Measurements from ENCODE around the gene REPS2.
A peak's percentile ranks its signal among the peaks of the same experiment; 100 is the strongest.

The REPS2 gene

GRCh38 chrX:17030580-17031270 lies 84.3 kb downstream of the REPS2 start:
- Mint-ChIP-seq H3K27me3 (no peaks in the 10 kb centered on the region), H3K27ac (no peak overlapping the region), H3K4me1 (peaks cover 6% of the 10 kb centered on the region), H3K36me3 (peaks cover 19% of the 10 kb centered on the region), H3K9me3 (no peaks in the 10 kb centered on the region), H3K4me3 (no peak overlapping the region)
- ATAC-seq, result no peak

DNA sequence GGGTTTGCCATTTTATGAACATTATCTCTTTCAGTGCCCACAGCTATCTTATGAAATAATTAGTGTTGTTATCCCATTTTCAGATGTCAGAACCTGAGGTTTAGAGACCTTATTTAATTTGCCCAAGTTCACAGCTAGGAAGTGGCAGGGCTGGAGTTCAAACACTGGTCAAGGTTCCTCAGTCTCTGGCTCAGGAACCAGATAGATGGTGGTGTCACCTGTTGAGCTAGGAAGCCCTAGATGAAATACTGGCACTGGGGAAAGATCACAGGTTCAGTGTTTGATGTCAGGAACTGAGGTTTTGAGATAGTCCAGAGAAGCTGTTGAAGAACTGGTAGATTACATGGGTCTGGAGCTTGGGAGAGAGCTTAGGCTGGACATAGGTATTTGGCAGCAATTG lies 85.4 kb downstream of the REPS2 start:
- Mint-ChIP-seq H3K27ac (no peak overlapping the region), H3K4me3 (no peak overlapping the region), H3K27me3 (no peaks in the 10 kb centered on the region), H3K4me1 (peaks cover 10% of the 10 kb centered on the region), H3K9me3 (no peaks in the 10 kb centered on the region), H3K36me3 (peaks cover 19% of the 10 kb centered on the region)
- no peak for ATAC-seq

GRCh38 chrX:17032351-17032750 lies 85.9 kb downstream of the REPS2 start:
- no peak for ATAC-seq
- Mint-ChIP-seq H3K36me3 (peaks cover 19% of the 10 kb centered on the region), H3K27ac (no peak overlapping the region), H3K27me3 (no peaks in the 10 kb centered on the region), H3K4me3 (no peak overlapping the region), H3K4me1 (peaks cover 10% of the 10 kb centered on the region), H3K9me3 (no peaks in the 10 kb centered on the region)

DNA sequence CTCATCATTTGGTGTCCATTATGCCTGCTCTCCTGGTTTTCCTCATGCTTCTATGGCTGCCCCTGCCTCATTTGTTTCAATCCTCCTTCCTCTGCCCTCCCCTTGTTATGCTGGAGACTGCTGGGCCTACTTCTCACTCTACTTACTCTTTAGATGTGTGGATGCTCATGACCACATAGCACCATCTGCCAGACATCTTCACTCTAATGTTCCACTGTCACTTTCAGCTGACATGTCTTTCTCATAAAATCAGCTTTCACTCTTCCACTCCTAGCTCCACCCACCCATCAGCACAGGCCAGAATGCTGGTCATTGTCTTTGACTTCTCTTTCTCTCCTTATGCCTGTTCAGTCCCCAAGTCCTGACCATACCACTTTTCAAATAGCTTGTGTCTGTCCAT lies 86.8 kb downstream of the REPS2 start:
- Mint-ChIP-seq H3K4me1 (peaks cover 10% of the 10 kb centered on the region), H3K9me3 (no peaks in the 10 kb centered on the region), H3K27ac (no peak overlapping the region), H3K4me3 (no peak overlapping the region), H3K27me3 (no peaks in the 10 kb centered on the region), H3K36me3 (peaks cover 19% of the 10 kb centered on the region)
- ATAC-seq, result no peak

DNA sequence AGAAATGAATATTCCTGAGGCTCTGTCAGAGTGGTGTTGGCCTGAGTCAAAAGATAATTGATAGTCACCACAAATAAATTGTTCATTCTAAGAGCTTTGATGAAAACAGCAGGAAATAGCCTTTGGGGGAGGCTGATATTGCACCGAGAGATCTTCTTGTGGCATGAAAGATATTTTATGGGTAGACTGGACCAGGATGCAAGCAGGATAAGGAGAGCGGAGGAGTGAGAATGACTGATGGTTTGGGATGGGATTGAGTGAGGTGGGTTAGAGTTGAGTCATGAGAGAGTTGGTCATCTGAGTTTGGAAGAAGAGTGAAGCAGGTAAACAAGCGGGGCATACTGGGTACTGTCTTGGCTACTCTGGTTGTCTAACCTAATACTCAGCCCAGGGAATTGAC lies 88.7 kb downstream of the REPS2 start:
- H3K4me1 Mint-ChIP-seq, result peaks cover 7% of the 10 kb centered on the region
- no peak overlapping the region for H3K4me3 Mint-ChIP-seq
- H3K27me3 Mint-ChIP-seq, result no peaks in the 10 kb centered on the region
- H3K9me3 Mint-ChIP-seq, result no peaks in the 10 kb centered on the region
- H3K36me3 Mint-ChIP-seq, result peaks cover 19% of the 10 kb centered on the region
- H3K27ac Mint-ChIP-seq, result no peak overlapping the region
- ATAC-seq, result no peak

DNA sequence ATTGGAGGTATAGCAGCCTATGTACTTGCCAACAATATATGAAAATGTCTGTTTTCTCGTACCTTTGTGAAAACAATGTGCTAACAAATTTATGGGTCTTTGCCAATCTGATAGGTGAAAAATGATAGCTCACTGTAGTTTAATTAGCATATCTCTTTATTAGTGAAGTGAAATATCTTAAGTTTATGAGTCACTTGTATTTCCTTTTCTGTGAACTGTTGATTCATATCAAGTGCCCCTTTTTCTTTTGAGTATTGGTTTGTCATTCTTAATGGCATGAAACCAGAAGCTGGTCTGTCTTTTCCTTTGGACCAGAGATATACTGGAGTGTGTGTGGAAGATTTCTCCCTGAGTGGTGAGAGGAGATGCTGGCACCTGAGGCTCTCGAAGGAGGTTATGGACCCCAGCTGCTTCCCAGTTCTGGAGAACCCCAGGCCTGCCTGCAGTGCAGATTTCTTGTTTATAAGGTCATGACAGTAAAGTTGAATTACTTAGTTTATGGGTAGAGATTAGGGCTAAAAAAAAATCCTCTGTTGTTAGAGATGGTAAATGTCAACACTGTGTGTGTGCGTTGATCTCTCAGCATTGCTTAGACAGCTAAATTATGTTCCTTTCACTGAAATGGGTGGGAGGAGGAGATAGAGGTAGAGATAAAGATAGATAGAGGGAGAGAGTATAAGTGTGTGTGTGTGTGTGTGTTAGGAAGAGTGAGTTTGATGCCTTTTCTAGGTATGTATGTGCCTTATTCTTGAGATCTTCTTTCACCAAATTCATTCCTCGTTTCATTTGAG lies 89.9 kb downstream of the REPS2 start:
- no peak for ATAC-seq
- peaks cover 4% of the 10 kb centered on the region for H3K4me1 Mint-ChIP-seq
- H3K27me3 Mint-ChIP-seq, result no peaks in the 10 kb centered on the region
- H3K9me3 Mint-ChIP-seq, result no peaks in the 10 kb centered on the region
- H3K27ac Mint-ChIP-seq, result no peak overlapping the region
- peaks cover 19% of the 10 kb centered on the region for H3K36me3 Mint-ChIP-seq
- H3K4me3 Mint-ChIP-seq, result no peak overlapping the region

DNA sequence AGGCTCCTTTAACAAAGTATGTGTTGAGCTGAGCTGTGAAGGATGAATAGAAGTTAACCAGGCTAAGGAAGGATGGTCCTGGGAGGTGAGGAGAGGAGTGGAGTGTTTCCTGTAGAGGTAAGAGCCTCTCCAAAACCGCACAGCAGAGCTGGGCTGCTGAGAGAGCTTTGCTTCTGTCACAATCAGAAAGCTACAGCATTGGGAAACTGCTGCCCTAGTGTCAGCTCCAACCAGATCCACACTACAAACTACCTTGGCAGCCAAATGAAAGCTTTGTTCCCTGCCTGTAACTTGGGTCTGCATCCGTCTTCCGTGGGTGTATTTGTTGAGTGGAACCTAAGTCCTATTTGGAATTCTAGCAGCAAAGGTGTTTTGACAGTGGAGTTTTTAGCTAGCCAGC lies 91.8 kb downstream of the REPS2 start:
- Mint-ChIP-seq H3K27me3 (no peaks in the 10 kb centered on the region), H3K4me3 (no peak overlapping the region), H3K9me3 (no peaks in the 10 kb centered on the region), H3K36me3 (peaks cover 15% of the 10 kb centered on the region), H3K4me1 (peaks cover 4% of the 10 kb centered on the region), H3K27ac (no peak overlapping the region)
- ATAC-seq, result no peak

DNA sequence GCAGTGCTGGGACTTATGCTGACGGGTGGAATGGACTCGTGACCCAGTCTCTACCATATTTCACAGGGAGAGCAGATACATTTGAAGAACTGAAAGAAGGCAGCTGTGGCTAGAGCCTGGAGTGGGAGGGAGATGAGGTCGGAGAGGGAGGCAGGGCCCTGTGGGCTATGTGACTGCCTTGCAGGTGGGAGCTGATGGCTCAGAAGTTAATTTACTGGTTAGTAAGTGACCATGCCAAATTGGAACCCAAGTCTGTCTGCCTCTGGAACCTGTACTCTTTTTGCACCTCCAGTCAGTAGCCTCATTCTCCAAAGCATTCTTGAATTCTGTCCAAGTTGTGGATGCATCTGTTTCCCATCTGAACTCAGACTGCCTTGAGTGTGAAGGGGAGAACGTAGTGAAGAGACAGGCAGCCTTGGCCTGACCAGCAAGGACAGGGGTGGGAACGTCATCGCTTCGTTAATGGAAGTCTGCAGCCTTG lies 92.3 kb downstream of the REPS2 start:
- ATAC-seq, result no peak
- Mint-ChIP-seq H3K4me3 (no peak overlapping the region), H3K27me3 (no peaks in the 10 kb centered on the region), H3K9me3 (no peaks in the 10 kb centered on the region), H3K4me1 (peaks cover 4% of the 10 kb centered on the region), H3K27ac (no peak overlapping the region), H3K36me3 (peaks cover 11% of the 10 kb centered on the region)

GRCh38 chrX:17039826-17040225 lies 93.4 kb downstream of the REPS2 start:
- Mint-ChIP-seq H3K4me3 (no peak overlapping the region), H3K9me3 (no peaks in the 10 kb centered on the region), H3K4me1 (peaks cover 4% of the 10 kb centered on the region), H3K27me3 (no peaks in the 10 kb centered on the region), H3K36me3 (peaks cover 6% of the 10 kb centered on the region), H3K27ac (no peak overlapping the region)
- no peak for ATAC-seq

- Mint-ChIP-seq H3K4me3 (no peak overlapping the region), H3K4me1 (peaks cover 4% of the 10 kb centered on the region), H3K27me3 (no peaks in the 10 kb centered on the region), H3K9me3 (no peaks in the 10 kb centered on the region), H3K36me3 (no peaks in the 10 kb centered on the region), H3K27ac (no peak overlapping the region)
- ATAC-seq, result no peak
Measured at GRCh38 chrX:17040711-17041110, 94.3 kb downstream of the REPS2 start.

DNA sequence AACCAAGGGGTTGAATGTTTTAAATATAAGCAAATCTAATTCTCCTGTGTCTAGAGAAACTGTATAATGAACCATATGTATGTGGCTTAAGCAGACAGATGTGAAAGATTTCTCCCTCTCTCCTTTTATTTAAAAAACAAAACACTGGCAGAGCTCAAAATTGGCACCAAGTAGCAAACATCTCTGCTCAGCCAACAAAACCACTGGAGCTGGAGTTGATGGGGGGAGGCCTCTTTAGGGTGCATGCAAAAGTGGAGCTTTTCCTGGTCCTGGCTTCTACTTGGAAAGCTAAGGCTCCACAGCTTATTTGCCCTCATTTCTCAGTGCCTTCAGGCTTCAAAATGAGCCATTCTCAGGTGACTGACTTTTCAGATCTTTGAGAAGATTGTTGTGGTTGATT lies 95.6 kb downstream of the REPS2 start:
- H3K36me3 Mint-ChIP-seq, result no peaks in the 10 kb centered on the region
- H3K4me1 Mint-ChIP-seq, result peaks cover 5% of the 10 kb centered on the region
- H3K27me3 Mint-ChIP-seq, result no peaks in the 10 kb centered on the region
- H3K9me3 Mint-ChIP-seq, result no peaks in the 10 kb centered on the region
- no peak for ATAC-seq
- no peak overlapping the region for H3K4me3 Mint-ChIP-seq
- no peak overlapping the region for H3K27ac Mint-ChIP-seq

GRCh38 chrX:17046478-17047097 lies 100.1 kb downstream of the REPS2 start:
- ATAC-seq, result peak; percentile 50
- H3K9me3 Mint-ChIP-seq, result no peaks in the 10 kb centered on the region
- peaks cover 5% of the 10 kb centered on the region for H3K4me1 Mint-ChIP-seq
- no peak overlapping the region for H3K27ac Mint-ChIP-seq
- no peak overlapping the region for H3K4me3 Mint-ChIP-seq
- H3K27me3 Mint-ChIP-seq, result no peaks in the 10 kb centered on the region
- H3K36me3 Mint-ChIP-seq, result no peaks in the 10 kb centered on the region

DNA sequence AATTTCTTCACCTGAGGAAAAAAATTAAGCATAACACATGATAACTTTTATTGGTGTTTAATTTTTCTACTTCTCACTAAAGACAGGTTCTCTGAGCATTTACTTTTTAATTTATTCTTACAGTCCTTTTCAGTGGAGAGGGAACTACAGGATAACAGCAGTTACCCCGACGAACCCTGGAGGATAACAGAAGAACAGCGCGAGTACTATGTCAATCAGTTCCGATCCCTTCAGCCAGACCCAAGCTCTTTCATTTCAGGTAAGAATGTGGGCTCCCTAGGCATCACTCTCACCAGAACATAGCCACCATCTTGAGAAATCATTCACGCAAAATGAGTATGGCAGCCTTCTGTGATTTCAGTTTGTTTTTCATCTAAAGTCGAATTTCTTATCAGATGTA lies 100.8 kb downstream of the REPS2 start:
- Mint-ChIP-seq H3K4me1 (peaks cover 5% of the 10 kb centered on the region), H3K4me3 (no peak overlapping the region), H3K27me3 (no peaks in the 10 kb centered on the region), H3K9me3 (no peaks in the 10 kb centered on the region), H3K36me3 (no peaks in the 10 kb centered on the region), H3K27ac (no peak overlapping the region)
- no peak for ATAC-seq

DNA sequence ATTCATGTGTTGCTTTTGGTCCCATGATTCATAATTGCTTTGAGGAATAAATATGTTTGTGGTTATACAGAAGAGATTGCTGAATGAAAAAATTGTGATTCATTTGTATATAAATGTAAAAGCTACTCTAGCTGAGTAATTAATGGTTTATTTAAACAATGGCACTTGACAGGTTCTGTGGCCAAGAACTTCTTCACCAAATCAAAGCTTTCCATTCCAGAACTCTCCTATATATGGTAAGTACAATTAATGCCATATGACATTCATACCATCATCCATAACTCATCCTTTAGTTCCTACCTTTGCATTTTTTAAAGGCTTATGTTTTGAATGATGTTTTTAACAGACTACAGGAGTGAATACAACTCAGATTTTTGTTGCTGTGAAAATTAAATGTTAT lies 105.8 kb downstream of the REPS2 start:
- no peaks in the 10 kb centered on the region for H3K27me3 Mint-ChIP-seq
- H3K27ac Mint-ChIP-seq, result no peak overlapping the region
- H3K9me3 Mint-ChIP-seq, result no peaks in the 10 kb centered on the region

DNA sequence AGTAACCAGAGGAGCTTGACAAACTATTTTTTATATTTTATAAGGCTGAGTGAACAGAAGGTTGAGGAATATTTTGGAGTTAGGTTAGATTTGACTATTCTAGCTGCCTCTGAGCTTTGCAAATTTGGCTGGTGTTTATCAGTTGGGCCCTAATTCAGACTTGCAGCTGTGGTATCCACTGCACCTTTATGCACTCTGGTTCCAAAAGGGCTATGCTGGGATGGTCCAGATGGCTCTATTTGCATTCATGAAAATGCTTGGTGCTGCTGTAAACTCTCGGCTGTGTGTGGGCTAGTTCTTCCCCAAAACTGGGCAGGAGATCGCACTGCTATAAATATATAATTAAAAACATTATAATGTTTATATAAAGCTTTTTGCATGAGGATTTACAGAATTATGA lies 106.3 kb downstream of the REPS2 start:
- Mint-ChIP-seq H3K9me3 (no peaks in the 10 kb centered on the region), H3K27ac (no peak overlapping the region), H3K4me3 (no peak overlapping the region), H3K4me1 (no peaks in the 10 kb centered on the region), H3K27me3 (no peaks in the 10 kb centered on the region), H3K36me3 (no peaks in the 10 kb centered on the region)
- no peak for ATAC-seq

More for the DNA sequence above, 105.8 kb downstream of the REPS2 start:
- H3K4me3 Mint-ChIP-seq, result no peak overlapping the region
- H3K4me1 Mint-ChIP-seq, result no peaks in the 10 kb centered on the region
- ATAC-seq, result no peak
- no peaks in the 10 kb centered on the region for H3K36me3 Mint-ChIP-seq

DNA sequence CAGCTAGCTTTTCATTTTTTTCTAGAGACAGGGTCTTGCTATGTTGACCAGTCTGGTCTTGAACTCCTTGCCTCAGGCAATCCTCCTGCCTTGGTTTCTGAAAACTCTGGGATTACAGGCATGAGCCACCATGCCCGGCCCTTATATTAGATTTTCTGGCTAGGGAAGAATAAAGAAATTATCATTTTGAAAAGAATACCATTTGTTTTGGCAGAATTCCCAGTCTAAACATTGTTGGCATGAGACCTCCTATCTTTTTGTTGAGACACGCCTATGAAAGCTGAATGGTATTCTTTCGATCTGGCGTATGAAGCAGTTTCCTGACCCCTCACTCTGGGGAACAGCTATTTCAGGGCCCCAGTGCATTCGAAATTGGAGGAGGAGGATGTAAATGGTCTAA lies 107.0 kb downstream of the REPS2 start:
- H3K36me3 Mint-ChIP-seq, result no peaks in the 10 kb centered on the region
- no peaks in the 10 kb centered on the region for H3K4me1 Mint-ChIP-seq
- no peaks in the 10 kb centered on the region for H3K27me3 Mint-ChIP-seq
- H3K4me3 Mint-ChIP-seq, result no peak overlapping the region
- no peaks in the 10 kb centered on the region for H3K9me3 Mint-ChIP-seq
- H3K27ac Mint-ChIP-seq, result no peak overlapping the region
- ATAC-seq, result no peak
